Central memory CD4-positive, alpha-beta T cell (primary cell): Measurements from ENCODE around the gene TMEM161A.
"Not testable (repeated sequence)": the region's sequence is repeated elsewhere in the genome, so short reads cannot be mapped to it uniquely, and the experiment has no call there.

Source experiments
- DNase-seq: peaks from one replicate; pipeline ENCODE4 v3.0.0; 2022

The TMEM161A gene

GRCh38 chr19:19120308-19121231, 17.7 kb downstream of the TMEM161A start:
- no peak for DNase-seq

- DNase-seq: no peak
These were observed 18.7 kb downstream of the TMEM161A start for GRCh38 chr19:19119325-19120237.

- peak; percentile 13 for DNase-seq
These were observed 22.3 kb downstream of the TMEM161A start for GRCh38 chr19:19115954-19116353.

DNA sequence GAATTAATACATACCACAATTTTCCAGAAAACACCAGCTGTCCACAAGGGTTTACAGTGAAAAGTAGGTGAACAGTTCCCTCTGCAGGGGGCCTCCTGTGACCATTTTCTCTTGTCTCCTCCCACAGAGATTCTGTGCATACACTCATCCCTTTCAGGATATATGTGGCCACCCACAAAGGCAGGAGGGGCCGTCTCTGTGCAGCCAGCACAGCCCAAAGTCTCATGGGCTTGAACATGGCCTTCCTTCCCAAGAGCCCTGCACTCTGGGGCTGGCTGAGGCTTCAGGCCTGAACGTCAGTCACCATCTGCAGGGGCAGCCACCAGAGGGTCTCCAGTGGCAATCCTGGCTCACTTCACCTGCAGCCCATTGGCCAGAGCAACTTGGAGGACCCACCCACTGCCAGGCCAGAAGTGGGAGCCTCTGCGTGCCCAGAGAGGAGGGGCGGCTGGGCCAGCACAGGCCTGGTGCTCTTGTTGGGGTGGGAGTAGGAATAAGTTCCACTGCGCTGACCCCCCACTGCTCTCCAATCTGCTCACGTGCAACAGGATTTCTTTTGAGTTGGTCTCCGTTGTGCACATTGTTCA, 25.1 kb downstream of the TMEM161A start:
- no peak for DNase-seq

GRCh38 chr19:19111967-19112580, 26.2 kb downstream of the TMEM161A start:
- no peak for DNase-seq

- DNase-seq: no peak
These were observed 27.0 kb downstream of the TMEM161A start for GRCh38 chr19:19111136-19111835.

GRCh38 chr19:19110410-19111135, 27.7 kb downstream of the TMEM161A start:
- no peak for DNase-seq

DNA sequence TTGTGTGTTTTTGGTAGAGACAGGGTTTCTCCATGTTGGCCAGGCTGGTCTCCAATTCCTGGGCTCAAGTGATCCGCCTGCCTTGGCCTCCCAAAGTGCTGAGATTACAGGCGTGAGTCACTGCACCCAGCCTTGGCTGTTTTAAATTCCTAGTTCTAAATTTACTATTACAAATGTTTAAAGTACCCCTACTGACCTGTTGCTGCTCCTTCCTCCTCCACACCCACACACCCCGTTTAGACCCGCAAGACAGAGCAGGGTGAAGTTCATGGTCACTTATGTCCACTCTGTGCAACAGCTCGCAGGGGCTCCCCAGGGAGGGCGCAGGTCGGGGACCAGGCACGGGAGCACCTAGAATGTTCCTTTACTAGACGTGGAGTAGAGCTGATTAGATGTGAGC, 28.7 kb downstream of the TMEM161A start:
- no peak for DNase-seq

GRCh38 chr19:19107654-19108053, 30.6 kb downstream of the TMEM161A start:
- no peak for DNase-seq

GRCh38 chr19:19106938-19107337, 31.3 kb downstream of the TMEM161A start:
- DNase-seq: not testable (repeated sequence)

DNA sequence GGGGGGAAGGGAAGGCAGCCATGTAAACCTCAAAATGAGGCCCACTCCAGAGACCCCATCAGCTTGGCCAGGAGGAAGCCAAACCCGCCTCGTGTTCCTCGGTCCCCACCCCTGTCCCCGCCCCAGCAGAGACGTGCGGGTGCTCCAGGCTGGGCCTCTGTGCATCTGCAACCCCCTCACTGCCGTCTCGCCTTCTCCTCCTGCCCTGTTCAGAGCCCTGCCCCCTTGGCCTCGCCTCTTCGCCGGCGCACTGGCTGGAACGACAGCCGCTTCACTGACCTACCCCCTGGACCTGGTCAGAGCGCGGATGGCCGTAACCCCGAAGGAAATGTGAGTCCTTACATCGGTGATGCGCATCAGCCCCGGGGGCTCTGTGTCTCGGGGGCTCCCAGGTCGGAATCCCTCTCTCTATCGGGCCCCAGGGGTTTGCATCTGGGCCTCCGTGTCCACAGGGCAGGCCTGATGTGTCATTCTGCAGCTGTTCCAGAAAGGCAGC, 32.2 kb downstream of the TMEM161A start:
- no peak for DNase-seq

- DNase-seq: no peak
These were observed 32.8 kb downstream of the TMEM161A start for GRCh38 chr19:19105365-19106055.

DNA sequence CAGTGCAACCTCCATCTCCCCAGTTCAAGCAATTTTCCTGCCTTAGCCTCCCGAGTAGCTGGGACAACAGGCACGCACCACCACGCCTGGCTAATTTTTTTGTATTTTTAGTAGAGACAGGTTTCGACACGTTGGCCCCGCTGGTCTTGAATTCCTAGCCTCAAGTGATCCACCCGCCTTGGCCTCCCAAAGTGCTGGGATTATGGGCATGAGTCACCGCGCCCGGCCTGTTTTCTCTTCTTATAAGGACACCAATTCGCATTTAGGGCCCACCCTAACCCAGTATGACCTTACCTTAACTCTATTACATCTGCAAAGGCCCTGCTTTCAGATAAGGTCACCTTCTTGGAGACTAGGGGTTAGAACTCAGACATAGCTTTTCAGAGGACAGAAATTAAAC, 35.1 kb downstream of the TMEM161A start:
- no peak for DNase-seq

DNA sequence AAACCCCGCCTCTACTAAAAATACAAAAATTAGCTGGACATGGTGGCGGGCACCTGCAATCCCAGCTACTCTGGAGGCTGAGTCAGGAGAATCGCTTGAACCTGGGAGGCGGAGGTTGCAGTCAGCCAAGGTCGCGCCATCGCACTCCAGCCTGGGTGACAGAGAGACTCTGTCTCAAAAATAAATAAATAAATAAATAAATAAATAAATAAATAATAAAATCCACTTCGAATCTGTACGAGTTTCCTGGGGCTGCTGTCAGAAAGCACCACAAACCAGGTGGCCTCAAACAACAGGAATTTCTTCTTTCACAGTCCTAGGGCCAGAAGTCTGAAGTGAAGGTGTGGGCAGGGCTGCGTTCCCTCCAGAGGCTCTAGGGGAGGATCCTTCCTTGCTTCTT, 35.7 kb downstream of the TMEM161A start:
- not testable (repeated sequence) for DNase-seq

- DNase-seq: no peak
These were observed 36.7 kb downstream of the TMEM161A start for GRCh38 chr19:19101540-19101939.

GRCh38 chr19:19098703-19099632, 39.3 kb downstream of the TMEM161A start:
- DNase-seq: no peak

DNA sequence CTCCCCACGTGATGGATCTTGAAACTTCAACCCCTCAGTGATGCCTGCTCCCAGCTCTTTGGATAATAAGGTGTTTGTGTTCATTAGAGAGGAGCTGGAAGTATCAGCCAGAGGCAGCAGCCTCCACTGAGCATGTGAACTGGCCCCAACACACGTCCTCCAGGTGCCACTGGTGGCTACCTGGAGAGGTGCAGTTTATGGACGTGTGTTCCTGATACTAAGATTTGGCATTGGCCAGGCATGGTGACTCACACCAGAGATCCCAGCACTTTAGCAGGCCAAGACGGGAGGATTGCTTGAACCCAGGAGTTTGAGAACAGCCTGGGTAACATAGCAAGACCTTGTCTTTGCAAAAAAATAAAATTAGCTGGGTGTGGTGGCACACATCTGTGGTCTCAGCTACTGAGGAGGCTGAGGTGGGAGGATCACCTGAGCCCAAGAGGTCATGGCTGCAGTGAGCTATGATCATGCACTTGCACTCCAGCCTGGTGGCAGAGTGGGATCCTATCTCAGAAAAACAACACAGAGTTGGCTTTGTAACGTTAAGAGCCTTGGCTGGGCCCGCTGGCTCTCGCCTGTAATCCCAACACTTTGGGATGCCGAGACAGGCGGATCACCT, 40.1 kb downstream of the TMEM161A start:
- no peak for DNase-seq
